PC-3 (cell line): ENCODE data around the gene TSPEAR.

Experiments used
- EZH2 ChIP-seq: fragments of 300-600 bp; sonication (generic); IDR thresholded peaks from one replicate; pipeline ENCODE4 v1.6.1; 2017; ENCODE audit warnings: antibody characterized with exemption, mild to moderate bottlenecking, low read length; ENCODE audit not compliant: unreplicated experiment
- EZH2phosphoT487 ChIP-seq: fragments of 300-600 bp; sonication (generic); IDR thresholded peaks from 2 replicates; pipeline ENCODE4 v1.6.1; 2018; ENCODE audit warnings: mild to moderate bottlenecking, antibody characterized with exemption, low read length, borderline replicate concordance
- TF ChIP-seq, protein P1 (sequence below): fragments of 300-600 bp; sonication (generic); conservative IDR thresholded peaks from 2 replicates; pipeline ENCODE4 v1.5.1; 2017; ENCODE audit warnings: antibody characterized with exemption, low read depth, mild to moderate bottlenecking, low read length

DNA sequence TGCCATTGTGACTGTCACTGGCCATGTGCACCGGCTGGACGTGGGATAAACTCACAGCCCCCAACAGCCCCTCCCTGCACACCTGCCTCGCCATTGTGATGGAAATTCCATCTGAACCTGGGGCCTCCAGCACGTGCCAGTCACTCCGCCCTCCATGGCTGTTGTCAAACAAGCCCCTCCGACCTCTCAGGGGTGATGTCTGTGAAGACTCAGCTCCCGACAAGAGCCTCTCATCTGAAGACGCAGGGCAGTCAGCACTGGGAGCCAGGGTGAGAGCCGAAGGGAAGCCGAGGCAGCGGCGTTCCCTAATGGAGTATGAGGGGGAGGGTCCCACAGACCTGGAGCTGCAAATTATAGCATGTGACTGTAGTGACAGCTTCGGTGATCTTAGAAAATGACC, 158.7 kb downstream of the TSPEAR start:
- TF ChIP-seq, protein P1, sequence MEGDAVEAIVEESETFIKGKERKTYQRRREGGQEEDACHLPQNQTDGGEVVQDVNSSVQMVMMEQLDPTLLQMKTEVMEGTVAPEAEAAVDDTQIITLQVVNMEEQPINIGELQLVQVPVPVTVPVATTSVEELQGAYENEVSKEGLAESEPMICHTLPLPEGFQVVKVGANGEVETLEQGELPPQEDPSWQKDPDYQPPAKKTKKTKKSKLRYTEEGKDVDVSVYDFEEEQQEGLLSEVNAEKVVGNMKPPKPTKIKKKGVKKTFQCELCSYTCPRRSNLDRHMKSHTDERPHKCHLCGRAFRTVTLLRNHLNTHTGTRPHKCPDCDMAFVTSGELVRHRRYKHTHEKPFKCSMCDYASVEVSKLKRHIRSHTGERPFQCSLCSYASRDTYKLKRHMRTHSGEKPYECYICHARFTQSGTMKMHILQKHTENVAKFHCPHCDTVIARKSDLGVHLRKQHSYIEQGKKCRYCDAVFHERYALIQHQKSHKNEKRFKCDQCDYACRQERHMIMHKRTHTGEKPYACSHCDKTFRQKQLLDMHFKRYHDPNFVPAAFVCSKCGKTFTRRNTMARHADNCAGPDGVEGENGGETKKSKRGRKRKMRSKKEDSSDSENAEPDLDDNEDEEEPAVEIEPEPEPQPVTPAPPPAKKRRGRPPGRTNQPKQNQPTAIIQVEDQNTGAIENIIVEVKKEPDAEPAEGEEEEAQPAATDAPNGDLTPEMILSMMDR = no peak
- TF ChIP-seq EZH2 (no peak), EZH2phosphoT487 (no peak)
